HG03280 (cell line): ENCODE data around the gene AVP.

Experiments used
- ATAC-seq: cut with Tn5 transposase; IDR thresholded peaks from one replicate; pipeline ENCODE4 v1.9.1; 2021; ENCODE audit warnings: mild to moderate bottlenecking, moderate library complexity; ENCODE audit not compliant: unreplicated experiment

Gene AVP

DNA sequence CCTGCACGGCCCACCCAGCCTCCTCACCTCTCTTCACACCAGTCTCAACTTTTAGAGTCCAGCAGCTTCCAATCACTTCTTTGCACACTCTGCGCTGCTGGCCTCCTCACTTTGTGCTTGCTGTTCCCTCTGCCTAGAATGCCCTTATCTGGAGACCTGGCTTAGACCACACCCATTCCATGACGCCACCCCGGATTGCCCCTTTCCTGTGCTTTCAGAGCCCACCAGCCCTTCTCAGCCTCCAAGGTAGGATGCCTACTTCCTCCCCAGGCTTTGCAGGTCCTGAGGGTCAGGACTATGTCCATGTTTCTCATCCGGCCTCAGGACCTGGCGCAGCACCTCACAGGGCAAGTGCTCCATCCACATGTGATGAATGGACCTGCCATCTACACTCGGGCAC, 27.0 kb upstream of the AVP start:
- no peak for ATAC-seq

DNA sequence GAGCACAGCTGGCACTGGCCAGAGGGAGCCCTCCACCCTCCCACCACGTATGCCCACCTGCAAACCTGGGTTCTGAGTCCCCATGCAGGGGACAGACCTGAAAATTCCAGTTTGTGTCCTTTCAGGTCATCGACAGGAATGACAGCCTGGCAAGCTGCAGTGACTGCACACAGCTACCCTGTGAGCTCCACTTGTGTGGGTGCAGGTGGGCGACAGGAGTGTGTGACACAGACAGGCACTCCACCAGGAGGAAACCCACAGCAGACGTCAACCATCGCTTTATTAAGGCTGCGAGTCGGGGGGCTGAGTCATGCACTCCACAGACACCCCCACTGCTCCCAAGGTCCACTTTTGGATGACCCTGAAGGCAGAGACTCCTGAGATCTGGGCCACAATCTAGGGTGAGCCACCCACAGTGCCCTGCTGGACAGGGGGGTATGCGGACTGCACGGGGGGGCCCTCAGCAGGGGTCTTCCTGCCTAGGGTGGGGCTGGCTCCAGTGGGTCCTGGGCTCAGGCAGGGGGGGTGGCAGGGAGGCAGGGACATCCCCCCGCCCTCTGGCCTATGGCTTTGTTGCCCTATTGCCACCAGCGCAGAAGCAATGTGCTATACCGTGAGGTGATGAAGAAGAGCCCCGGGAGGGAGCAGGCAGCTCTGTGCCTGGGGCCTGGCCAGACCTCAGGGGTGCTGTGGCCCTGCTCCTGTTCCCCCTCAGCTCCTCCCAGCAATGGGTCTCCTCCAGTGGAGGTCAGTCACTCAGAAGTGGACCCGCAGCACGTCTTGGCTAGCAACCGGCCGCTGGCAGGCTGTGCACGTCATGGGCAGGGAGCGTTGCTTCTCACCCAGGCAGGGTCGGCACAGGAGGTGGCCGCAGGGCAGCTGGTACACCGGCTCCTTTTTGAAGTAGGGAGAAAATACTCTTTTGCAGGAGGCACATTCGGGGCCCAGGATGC, 25.1 kb upstream of the AVP start:
- ATAC-seq, result no peak

DNA sequence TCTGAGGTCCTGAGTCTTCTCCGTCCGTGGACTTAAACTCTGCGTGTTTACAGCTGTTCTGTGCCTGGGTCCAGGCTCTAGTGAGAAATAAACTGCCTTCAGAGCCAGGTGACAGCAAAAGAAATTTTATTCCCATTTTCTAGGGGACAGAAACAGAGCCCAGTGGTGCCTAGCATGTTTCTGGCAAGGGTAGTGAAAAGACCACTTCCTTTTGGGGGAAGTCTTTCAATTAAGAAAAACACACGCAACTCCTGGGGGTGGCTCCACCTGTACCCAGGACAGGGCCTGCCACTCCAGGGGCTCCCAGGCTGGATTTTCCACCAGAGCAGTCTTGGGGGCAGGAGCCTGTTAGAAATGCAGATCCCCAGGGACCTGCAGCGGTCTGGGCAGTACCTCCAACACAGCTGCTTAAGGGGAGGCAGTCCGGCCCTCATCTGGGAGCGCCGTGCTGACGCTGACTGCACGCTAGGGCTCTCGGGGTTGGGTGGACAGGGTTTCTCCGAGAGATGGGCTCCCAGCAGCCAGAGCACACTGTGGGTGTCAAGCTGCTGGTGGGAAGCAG, 23.0 kb upstream of the AVP start:
- ATAC-seq, result no peak

DNA sequence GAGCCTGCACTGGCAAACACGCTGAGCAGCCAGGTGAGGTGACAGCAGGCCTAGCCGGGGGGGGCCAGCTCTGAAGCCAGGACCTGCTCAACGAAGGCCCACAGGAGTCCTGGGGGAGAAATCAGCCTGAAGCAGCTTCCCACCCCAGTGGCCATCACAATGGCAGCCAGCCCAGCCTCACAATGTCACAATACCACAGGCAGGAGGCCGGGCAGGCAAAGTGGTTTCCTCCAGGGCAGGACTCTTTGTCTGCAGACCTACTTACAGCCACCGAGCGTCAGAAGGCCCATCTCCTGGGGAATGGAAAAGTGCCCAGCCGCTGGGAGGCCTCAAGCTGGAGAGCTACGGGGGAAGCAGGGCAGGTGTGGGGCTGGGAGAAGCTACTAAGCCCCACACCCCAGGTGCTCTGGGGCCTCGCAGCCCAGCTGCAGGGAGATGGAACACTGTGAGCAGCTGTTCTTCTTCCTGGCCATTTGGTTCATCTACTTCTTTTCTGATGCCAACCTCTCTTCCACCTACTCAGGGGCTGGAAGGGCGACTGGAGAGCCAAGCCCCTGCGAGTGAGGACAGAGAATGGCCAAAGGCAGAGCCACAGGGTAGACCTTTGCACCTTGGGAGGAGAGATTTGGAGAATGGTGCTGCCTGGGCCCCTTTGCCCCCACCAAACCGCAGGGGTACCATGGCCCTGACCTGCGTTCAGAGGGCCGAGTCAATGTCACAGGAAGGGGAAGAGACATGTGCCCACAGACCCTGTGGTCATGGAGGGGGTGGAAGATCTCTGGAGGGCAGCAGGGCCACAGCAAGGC, 22.3 kb upstream of the AVP start:
- no peak for ATAC-seq

DNA sequence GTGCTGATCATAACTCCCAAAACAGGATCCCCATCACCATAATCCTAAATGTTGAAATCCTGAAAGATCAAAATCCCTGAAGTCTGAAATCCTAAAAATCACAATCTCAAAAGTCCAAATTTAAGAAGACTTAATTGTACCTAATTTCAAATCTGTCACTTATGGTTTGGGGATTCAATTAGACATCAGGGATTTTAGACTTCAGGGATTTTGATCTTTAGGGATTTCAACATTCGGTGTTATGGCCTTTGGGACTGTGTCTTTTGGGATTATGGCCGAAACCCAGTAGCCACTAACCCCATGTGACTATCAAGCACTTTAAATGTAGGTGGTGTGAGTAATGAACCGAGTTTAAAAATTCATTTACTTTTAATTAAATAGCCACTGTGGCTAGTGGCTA, 21.7 kb upstream of the AVP start:
- ATAC-seq, result no peak

DNA sequence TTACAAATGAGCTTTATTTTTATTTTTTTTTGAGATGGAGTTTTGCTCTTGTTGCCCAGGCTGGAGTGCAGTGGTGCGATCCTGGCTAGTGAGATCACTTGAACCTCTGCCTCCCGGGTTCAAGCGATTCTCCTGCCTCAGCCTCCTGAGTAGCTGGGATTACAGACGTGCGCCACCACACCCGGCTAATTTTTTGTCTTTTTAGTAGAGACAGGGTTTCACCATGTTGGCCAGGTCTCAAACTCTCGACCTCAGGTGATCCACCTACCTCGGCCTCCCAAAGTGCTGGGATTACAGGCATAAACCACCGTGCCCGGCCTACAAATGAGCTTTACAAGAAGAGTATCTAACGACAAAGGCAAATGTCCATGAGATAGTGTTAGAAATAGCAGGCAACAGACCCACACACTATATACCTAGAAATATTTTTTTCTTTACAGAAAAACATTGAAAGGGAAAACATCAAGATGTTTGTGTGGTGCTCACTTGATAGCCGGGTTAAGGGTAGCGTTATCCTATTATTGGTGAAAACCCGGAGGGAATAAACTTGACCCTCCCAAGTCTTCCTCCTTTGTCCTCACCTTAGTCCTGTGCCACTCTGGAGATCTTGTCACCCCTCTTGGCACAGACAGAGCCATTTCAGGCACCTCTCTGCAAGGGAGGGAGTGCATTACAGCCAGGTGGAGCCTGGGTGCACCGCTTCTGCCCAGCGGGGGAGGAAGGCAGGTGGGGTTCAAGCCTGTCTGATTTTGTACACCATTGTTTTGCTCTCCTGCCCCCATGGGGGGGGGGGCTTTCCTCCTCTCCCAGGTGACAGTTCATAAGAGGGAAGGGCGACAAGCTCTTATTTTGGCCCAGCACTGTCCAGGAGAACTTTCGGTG, 21.0 kb upstream of the AVP start:
- no peak for ATAC-seq

DNA sequence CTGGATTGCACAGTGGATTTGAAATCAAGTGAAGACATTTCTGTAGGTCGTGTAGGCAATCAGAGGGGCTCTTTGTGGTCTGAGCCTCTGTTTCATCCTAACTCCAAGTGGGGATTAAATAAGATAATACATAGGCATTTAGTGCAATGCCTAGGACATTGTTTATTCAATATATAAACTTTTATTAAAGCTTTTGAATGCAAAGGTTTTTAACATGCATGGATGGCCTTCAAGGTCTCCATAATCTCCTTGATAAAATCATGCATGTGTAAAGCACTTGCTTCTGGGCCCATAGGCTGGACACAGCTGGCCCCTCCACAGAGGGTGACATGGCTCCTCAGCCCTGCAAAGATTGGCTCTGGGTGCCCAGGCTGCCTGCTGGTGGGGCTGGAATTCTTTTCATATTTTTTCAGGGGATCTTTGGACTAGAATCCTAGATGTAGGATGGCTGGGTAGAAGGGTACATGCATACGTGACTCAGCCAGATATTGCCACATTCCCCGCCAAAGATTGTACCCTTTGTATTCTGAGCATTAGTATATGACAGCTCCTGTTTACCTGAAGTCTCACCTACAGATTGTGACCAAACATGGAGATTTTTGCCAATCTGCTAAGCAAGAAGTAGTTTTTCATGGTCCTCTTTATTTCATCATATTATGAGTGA, 19.0 kb upstream of the AVP start:
- no peak for ATAC-seq

DNA sequence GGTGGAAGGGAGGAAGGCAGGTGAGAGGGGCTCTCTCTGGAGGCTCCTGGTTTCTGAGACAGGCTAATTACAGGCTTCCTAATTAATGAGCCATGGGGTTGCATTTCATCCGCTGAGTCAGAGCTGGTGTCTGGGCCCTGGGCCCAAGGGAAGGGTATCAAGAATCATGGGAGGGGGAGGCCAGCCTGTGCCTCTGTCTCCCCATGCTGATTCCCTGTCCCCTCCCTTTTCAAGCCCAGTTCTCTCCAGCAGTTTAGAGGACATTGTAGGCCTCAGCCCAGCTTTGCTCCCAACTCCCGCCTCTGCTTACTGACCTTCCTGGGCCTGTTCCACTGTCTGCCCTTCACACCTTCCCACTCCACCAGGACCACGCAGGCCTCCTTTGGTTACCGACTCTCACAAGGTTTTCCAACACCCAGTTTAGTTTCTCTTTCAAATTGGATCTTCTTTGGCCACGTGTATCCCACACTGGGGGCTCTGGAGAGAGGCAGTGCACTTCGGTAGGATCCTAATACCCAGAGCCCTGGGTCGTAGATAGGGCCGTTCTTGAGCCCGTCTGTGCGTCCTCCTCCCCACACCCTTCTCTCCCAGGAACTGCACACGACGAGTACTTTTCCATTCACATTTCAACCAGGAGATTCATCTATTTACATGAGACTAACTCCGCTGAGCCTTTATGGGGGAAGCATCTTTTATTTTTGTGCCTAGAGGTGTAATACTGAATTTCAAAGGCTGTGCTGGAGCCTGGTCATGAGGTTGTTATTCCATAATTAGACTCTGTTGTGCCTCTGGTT, 18.2 kb upstream of the AVP start:
- no peak for ATAC-seq

DNA sequence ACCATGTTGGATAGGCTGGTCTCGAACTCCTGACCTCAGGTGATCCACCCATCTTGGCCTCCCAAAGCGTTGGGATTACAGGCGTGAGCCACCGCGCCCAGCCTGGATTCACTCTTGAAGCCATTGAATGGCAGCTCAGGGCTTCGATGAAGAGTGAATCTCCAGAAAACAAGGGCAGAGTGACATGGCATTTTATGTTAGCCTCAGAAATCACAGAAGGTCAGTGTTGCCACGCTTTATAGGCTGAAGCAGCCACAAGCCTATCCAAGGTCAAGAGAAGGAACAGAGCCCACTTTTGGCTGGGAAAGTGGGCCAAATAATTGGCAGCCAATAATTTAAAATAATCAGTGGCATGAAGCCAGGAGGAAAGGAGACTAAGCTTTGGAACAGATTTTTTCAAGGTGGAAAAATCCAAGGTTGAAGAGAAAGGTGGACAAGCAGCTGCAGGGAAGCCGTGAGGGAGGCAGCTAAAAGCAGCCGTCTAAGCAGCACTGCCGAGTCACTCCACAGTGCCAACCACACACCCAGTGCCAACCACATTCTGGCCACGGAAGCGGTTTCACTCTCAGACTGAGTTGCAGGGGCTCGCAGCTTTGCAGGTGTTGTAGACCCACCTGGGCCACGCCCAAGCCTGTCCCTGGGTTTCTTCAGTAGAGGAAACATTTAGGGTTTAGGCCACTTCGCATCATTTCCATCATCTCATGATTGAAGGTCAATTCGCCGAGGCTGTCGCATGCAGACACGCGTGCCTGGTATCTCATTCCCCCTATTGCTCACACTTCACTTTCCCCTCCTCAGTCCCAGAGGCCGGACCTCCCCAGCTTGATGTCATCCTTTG, 17.4 kb upstream of the AVP start:
- no peak for ATAC-seq

DNA sequence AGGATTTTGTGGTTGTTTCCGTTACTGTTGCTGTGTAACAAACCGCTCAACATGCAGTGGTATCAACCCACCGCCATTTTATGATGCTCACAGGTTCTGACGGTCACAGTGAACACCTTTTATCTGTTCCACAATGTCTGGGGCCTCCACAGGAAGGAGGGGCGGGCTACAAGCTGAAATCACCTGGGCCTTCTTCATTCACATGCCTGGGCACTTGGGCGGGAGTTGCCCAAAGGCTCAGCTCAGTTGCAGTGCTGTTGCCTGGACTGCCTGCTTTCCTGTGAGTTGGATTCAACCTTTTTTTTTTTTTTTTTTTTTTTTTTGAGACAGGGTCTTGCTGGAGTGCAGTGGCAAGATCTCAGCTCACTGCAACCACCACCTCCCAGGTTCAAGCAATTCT, 16.7 kb upstream of the AVP start:
- no peak for ATAC-seq

DNA sequence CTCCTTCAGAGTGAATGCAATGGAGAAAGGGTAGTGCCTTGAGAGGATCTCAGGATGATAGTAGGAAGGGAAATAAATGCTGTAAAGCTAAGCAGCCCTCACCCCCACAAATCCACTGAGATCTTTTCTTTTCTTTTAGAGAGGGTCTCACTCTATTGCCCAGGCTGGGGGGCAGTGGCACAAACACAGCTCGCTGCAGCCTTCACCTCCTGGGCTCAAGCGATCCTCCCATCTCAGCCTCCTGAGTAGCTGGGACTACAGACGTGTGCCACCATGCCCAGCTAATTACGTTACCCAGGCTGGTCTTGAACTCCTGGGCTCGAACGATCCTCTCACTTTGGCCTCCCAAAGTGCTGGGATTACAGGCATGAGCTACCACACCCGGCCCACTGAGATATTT, 16.0 kb upstream of the AVP start:
- ATAC-seq, result no peak

DNA sequence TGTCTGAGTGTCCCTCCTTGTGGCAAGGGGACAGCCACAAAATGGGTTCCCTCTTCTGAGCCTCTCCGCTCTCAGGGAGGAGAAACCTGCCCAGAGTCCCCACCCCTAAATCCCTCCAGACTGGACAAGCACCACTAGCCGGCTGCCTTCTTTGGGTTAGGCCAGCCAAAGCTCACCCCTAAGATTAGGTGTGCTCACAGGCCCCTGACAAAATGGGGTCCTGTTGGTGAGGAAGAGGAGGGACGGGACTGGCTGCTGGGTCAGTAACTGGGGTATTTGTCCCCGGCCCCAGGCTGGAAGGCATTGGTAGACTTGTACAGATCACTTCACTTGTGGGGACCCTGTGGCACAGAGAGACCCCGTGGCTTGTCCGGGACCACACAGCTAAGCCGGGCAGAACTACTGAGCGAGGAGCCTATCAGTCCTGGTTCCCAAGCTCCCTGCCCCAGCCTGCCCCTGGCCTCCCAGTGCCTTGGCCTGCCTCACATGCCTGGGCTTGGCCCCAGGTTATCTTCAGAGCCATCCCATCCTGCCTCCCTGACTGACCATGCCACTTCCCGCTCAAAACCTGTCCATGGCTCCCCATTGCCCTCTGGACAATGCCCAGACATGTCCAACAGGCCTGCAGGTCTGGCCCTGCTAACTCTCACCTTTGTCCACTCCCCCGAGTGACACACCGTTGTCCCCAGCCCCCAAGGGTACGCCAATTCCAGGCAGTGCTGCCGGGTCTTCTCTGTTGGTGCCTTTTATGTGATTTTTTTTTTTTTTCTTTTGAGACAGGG, 10.5 kb upstream of the AVP start:
- ATAC-seq, result no peak

DNA sequence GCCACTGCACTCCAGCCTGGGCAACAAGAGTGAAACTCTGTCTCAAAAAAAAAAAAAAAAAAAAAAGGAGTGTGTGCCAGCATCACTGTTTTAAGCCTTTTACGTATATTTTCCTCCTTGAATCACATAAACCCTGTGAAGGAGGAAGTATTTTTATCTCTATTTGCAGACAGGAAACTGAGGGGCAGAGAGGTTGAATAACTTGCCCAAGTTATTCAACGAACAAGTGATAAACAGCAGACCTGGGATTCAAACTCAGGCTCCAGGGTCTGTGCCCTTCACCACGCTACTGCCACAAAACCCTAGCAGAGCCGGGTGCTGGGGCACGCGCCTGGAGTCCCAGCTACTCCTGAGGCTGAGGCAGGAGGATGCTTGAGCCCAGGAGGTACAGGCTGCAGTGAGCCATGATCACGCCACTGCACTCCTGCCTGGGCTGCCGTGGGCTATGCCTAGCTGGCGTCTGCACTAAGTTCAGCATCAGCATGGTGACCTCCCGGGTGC, 9.4 kb upstream of the AVP start:
- ATAC-seq, result no peak

DNA sequence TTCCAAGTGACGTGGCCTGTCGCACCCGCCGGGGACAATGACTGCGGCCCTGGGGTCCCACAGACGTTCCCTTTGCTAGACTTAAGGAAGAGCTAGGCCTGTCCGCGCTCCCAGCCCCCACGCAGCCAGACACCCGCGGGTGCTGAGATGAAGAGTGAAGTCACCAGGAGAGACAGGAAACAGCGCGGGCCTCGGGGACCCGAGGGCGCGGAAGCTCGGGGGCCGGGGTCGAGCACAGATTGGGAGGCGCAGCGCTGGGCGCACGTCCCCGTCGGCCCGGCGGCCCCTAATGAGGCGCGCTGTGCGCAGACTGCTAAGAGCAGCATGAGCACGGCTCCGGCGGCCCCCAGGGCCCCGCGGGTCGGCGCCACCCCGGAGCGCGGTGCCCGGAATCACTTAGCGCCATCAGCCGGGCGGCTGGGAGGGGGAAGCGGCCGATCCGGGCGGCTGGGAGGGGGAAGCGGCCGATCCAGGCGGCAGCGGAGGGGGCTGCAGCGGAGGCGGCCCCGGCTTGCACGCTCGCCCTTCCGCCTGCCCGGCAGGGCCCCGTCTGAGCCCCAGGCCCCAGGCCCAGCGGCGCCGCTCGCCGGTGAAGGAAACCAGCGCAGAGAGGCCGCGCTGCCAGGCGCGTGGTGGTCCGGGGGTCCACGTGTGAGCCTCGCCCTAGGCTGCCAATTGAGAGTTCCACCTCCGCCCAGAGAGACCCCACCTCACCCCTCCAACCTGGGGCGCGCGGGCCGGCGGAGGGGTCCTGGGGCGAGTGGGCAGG, 8.3 kb upstream of the AVP start:
- no peak for ATAC-seq

DNA sequence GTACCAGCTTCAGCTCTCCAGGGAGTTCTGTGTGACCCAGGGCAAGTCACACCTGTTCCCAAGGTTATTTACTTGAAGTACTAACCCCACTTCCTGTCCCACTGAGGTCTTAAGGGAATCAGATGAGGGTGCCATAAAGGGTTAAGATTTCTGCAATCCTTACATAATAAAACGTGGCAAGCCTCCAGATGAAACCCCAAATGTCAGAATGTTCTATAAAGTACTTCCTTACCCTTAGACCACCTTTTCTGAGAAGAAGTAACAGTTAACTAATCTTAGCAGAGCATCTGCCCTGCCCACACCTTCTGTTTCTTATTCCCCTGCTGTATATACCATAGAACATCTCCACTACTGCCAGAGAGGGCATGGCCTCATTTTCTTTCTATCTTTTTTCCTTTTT, 6.0 kb upstream of the AVP start:
- ATAC-seq, result no peak

DNA sequence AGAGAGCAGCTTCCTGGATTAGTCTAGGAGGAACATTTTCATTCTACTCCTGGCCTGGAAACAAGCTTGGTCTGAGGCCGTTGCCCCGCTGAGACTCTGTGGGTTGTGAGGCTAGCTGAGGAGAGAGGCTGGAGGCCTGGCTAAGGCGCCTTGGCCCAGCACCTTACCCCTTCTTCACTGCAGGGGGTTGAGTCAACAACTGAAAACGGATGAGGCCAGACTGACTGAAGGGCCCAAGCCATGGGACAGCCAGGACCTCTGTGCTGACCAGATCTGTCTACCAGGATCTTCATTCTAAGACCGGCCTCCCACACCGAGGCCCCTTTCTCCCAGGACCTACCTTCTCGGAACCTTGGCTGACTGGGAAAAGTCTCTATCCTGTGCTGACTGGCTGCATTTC, 3.5 kb upstream of the AVP start:
- no peak for ATAC-seq

DNA sequence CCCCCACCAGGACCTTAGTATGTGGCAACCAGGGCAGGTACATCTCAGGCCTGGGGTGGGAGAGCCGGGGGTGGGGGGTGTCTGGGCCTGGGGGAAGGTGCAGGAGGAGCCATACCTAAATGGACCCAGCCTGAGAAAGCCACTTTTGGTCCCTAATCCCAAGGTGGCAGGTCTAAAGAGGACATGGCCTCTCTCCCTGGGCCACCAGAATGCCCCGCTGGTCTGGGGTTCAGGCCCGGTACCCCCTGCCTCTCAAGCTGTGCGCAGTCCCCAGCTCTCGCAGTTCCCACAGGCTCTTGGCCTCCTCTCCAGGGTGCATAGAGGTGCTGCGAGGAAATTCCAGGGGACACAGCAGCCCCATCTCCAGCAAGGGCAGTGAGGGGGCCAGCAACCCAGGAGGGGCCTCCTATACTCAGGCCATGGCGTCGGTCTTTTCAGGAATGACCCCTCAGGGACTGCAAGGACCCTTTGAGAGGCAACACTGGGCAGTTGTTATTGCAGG, 1.1 kb upstream of the AVP start:
- ATAC-seq, result no peak
